ENCODE measurements around the gene RFNG. TPM values are rescaled to one million over a fixed set of nuclear protein-coding genes. Genes with fewer than 3 reads are reported as not detected.

The RFNG gene
- total RNA-seq, 1 experiment from 2014 or later, result 43.4 TPM

DNA sequence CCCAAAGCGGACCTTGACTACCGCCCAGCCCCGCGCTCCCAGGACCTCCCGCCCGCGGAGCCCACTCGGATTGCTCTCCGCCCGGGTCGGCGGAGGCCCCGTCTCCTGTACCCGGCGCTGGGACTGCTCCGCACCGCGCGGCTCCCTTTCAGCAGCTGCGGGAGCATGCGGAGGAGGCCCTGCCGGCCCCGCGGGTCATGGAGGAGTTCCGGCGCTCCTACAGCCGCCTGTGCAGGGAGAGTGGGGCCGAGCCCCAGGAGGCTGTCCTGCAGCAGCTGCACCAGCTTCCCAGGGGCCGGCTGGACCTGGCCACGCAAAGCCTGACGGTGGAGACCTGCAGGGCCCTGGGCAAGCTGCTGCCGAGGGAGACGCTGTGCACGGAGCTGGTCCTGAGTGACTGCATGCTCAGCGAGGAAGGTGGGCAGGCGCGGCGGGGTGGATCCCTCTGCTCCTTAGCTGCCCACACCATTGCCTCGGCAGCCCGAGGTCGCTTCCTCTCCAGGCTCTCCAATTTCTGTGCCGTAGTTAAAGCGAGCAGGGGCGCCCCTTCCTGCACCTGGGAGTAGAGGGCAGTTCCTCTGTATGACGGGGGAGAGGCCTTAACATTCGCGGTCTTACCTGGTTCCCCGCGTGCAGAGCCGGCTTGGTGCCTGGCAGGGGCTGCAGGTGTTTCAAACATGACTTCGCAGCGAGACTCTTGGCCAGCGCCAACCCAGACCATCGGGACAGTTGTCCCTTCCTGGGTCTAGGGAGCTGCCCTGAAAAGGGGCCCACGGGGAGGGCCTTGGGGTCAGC is 28.0 kb downstream of the RFNG start:
- H3K9me3 ChIP-seq (ENCODE audit: control insufficient read depth, insufficient read depth, low read depth, low read length), result no peaks in the 10 kb centered on the region
- POLR2A ChIA-PET, result interaction anchor here (0.6 kb wide), 2 partner anchors 27 to 143 kb away, joined by 6 to 13 read pairs; no protein-coding TSS in a partner anchor
- peak overlapping the region; percentile 74 for H3K27ac ChIP-seq (ENCODE audit: low read length)
- H3K4me3 ChIP-seq (ENCODE audit: low read depth in 2 of 2, low read length in 2 of 2), result peak overlapping the region; percentile 65 to 84
- in situ Hi-C loops (cut with HindIII; ENCODE audit: low pct_unique_long_range_greater_than_20kb, low sequenced_read_pairs), result no loop called here
- CTCF ChIA-PET, result interaction anchor here (1.3 to 5.3 kb wide), 2 partner anchors 14 to 63 kb away, joined by 6 to 37 read pairs; partner anchors contain the start of genes DCXR and NOTUM
- ATAC-seq (peak; percentile 9; the same call in 1 of the 2 replicates), DNase-seq (ENCODE audit: low read depth, low spot score) (no peak)
- no peaks in the 10 kb centered on the region for H3K27me3 ChIP-seq (ENCODE audit: control insufficient read depth, insufficient read depth, low read length)
- TF ChIP-seq TCF7L2 (IDR thresholded peaks at IDR 0.05; ENCODE audit: low read depth, low read length), result no peak
- TF ChIP-seq, protein P1, sequence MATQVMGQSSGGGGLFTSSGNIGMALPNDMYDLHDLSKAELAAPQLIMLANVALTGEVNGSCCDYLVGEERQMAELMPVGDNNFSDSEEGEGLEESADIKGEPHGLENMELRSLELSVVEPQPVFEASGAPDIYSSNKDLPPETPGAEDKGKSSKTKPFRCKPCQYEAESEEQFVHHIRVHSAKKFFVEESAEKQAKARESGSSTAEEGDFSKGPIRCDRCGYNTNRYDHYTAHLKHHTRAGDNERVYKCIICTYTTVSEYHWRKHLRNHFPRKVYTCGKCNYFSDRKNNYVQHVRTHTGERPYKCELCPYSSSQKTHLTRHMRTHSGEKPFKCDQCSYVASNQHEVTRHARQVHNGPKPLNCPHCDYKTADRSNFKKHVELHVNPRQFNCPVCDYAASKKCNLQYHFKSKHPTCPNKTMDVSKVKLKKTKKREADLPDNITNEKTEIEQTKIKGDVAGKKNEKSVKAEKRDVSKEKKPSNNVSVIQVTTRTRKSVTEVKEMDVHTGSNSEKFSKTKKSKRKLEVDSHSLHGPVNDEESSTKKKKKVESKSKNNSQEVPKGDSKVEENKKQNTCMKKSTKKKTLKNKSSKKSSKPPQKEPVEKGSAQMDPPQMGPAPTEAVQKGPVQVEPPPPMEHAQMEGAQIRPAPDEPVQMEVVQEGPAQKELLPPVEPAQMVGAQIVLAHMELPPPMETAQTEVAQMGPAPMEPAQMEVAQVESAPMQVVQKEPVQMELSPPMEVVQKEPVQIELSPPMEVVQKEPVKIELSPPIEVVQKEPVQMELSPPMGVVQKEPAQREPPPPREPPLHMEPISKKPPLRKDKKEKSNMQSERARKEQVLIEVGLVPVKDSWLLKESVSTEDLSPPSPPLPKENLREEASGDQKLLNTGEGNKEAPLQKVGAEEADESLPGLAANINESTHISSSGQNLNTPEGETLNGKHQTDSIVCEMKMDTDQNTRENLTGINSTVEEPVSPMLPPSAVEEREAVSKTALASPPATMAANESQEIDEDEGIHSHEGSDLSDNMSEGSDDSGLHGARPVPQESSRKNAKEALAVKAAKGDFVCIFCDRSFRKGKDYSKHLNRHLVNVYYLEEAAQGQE (IDR thresholded peaks at IDR 0.05; ENCODE audit: insufficient read depth in 1 of 2, low read depth in 2 of 2, low read length in 1 of 2), result no peak
- TF ChIP-seq, protein P2, sequence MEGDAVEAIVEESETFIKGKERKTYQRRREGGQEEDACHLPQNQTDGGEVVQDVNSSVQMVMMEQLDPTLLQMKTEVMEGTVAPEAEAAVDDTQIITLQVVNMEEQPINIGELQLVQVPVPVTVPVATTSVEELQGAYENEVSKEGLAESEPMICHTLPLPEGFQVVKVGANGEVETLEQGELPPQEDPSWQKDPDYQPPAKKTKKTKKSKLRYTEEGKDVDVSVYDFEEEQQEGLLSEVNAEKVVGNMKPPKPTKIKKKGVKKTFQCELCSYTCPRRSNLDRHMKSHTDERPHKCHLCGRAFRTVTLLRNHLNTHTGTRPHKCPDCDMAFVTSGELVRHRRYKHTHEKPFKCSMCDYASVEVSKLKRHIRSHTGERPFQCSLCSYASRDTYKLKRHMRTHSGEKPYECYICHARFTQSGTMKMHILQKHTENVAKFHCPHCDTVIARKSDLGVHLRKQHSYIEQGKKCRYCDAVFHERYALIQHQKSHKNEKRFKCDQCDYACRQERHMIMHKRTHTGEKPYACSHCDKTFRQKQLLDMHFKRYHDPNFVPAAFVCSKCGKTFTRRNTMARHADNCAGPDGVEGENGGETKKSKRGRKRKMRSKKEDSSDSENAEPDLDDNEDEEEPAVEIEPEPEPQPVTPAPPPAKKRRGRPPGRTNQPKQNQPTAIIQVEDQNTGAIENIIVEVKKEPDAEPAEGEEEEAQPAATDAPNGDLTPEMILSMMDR (IDR thresholded peaks at IDR 0.05), result no peak
- TF ChIP-seq POLR2AphosphoS5 (IDR thresholded peaks at IDR 0.05; ENCODE audit: low read depth, low read length), result no peak
- TF ChIP-seq SIN3A (IDR thresholded peaks at IDR 0.05; ENCODE audit: borderline replicate concordance, insufficient read depth, low read depth, low read length), result no peak; the same call in 1 of the 2 replicates
- BruUV-seq (replicated peaks), result no TSS peak
- peaks cover 27% of the 10 kb centered on the region for H3K4me1 ChIP-seq (ENCODE audit: control insufficient read depth, insufficient read depth, low read length)
- intact Hi-C loops (cut with micrococcal nuclease; ENCODE audit: unreplicated experiment), result loop anchor here (10.0 kb wide), 1 partner anchor 159 kb away; the partner anchor contains the start of gene P4HB
- no peaks in the 10 kb centered on the region; the same call in 1 of the 2 replicates for H3K36me3 ChIP-seq (ENCODE audit: control insufficient read depth, insufficient read depth, low read length)

DNA sequence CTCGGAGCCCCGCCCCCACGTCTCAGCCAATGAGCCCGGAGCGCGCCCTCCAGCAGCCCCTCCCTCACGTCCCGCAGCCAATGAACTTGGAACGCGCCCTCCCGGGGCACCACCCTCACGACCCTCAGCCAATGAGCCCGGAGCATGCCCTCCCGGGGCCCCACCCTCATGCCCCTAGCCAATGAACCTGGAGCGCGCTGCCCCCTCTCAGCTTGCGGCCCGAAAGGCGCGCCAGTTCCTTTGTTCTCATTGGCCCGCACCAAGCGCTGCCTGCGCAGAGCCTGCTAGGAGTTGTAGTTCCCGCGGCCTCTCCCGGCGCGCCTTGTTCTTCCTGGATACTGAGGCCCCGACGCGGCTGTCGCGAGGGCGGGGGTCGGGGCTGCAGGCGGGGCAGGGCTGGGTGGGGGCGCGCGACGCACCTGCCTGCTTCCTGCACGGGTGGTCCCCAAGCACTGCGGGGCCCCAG is 28.6 kb downstream of the RFNG start, which contains the start of gene LRRC45:
TSS of gene LRRC45 (plus strand) at position 325 of the 466 bp plus-strand sequence. CDS start 339 bp downstream, outside the sequence.
- intact Hi-C loops (cut with micrococcal nuclease; ENCODE audit: unreplicated experiment) (loop anchor here (10.0 kb wide), 1 partner anchor 158 kb away; the partner anchor contains the start of gene P4HB), in situ Hi-C loops (cut with HindIII; ENCODE audit: low pct_unique_long_range_greater_than_20kb, low sequenced_read_pairs) (no loop called here)
- no TSS peak for BruUV-seq (replicated peaks)
- Histone ChIP-seq H3K27ac (ENCODE audit: low read length) (peak within 1 kb of the TSS; percentile 74), H3K4me3 (ENCODE audit: low read depth in 2 of 2, low read length in 2 of 2) (peak within 1 kb of the TSS; percentile 65 to 84), H3K4me1 (ENCODE audit: control insufficient read depth, insufficient read depth, low read length) (peaks cover 33% of the 10 kb centered on the region), H3K36me3 (ENCODE audit: control insufficient read depth, insufficient read depth, low read length) (no peaks in the 10 kb centered on the region; the same call in 1 of the 2 replicates), H3K27me3 (ENCODE audit: control insufficient read depth, insufficient read depth, low read length) (no peaks in the 10 kb centered on the region), H3K9me3 (ENCODE audit: control insufficient read depth, insufficient read depth, low read depth, low read length) (no peaks in the 10 kb centered on the region)
- ATAC-seq (peak; percentile 88), DNase-seq (ENCODE audit: low read depth, low spot score) (peak; percentile 91)
- TF ChIP-seq POLR2AphosphoS5 (IDR thresholded peaks at IDR 0.05; ENCODE audit: low read depth, low read length) (no peak), SIN3A (IDR thresholded peaks at IDR 0.05; ENCODE audit: borderline replicate concordance, insufficient read depth, low read depth, low read length) (peak; percentile 64; the same call in 1 of the 2 replicates)
- POLR2A ChIA-PET, result interaction anchor here (0.6 kb wide), 1 partner anchor 142 kb away, joined by 13 read pairs; no protein-coding TSS in a partner anchor
- CTCF ChIA-PET, result interaction anchor here (0.6 to 5.3 kb wide), 4 partner anchors 15 to 62 kb away, joined by 3 to 37 read pairs (median 4); partner anchors contain the start of genes DCXR and NOTUM

Measured in Panc1 (cell line).